PFSK-1 (cell line): ENCODE data around the gene CLCN1.

Experiments used
- FOXP2 ChIP-seq: optimal IDR thresholded peaks from 2 replicates; pipeline ENCODE3; 2011; ENCODE audit warnings: borderline replicate concordance, control low read depth, inconsistent platforms; ENCODE audit not compliant: insufficient read depth; ENCODE audit errors: extremely low read length, extremely low read depth
- POLR2AphosphoS5 ChIP-seq: IDR thresholded peaks from 2 replicates; pipeline ENCODE4 v1.6.1; 2012; ENCODE audit warnings: low read depth, mild to moderate bottlenecking, control low read depth, low read length, moderate library complexity
- SIN3A ChIP-seq: IDR thresholded peaks from 2 replicates; pipeline ENCODE4 v1.6.1; 2012; ENCODE audit warnings: mild to moderate bottlenecking, low read length, moderate library complexity, borderline replicate concordance; ENCODE audit not compliant: insufficient read depth
- TF ChIP-seq, protein P1 (sequence below), 2 experiments: IDR thresholded peaks; 2 replicates each; pipeline versions ENCODE4 v1.6.1 to v1.8.0; 2011 to 2012; ENCODE audit warnings: low read depth in 2 of 2, low read length in 2 of 2, control low read depth in 1 of 2, inconsistent platforms in 1 of 2, mild to moderate bottlenecking in 1 of 2, moderate library complexity in 1 of 2; ENCODE audit not compliant: insufficient read depth in 1 of 2

GRCh38 chr7:143391462-143392404 lies 75.8 kb downstream of the CLCN1 start:
- TF ChIP-seq, protein P1, sequence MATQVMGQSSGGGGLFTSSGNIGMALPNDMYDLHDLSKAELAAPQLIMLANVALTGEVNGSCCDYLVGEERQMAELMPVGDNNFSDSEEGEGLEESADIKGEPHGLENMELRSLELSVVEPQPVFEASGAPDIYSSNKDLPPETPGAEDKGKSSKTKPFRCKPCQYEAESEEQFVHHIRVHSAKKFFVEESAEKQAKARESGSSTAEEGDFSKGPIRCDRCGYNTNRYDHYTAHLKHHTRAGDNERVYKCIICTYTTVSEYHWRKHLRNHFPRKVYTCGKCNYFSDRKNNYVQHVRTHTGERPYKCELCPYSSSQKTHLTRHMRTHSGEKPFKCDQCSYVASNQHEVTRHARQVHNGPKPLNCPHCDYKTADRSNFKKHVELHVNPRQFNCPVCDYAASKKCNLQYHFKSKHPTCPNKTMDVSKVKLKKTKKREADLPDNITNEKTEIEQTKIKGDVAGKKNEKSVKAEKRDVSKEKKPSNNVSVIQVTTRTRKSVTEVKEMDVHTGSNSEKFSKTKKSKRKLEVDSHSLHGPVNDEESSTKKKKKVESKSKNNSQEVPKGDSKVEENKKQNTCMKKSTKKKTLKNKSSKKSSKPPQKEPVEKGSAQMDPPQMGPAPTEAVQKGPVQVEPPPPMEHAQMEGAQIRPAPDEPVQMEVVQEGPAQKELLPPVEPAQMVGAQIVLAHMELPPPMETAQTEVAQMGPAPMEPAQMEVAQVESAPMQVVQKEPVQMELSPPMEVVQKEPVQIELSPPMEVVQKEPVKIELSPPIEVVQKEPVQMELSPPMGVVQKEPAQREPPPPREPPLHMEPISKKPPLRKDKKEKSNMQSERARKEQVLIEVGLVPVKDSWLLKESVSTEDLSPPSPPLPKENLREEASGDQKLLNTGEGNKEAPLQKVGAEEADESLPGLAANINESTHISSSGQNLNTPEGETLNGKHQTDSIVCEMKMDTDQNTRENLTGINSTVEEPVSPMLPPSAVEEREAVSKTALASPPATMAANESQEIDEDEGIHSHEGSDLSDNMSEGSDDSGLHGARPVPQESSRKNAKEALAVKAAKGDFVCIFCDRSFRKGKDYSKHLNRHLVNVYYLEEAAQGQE (IDR thresholded peaks at IDR 0.05; ENCODE audit: insufficient read depth in 1 of 2, low read depth in 2 of 2, low read length in 2 of 2), result no peak
- TF ChIP-seq POLR2AphosphoS5 (no peak), SIN3A (no peak), FOXP2 (no peak)
